Measurements from ENCODE around the gene XXYLT1. TPM values are rescaled to one million over a fixed set of nuclear protein-coding genes. Genes with fewer than 3 reads are reported as not detected.

Gene XXYLT1
- total RNA-seq, 2 donors from 2014 or later = 1.3 to 4.2 TPM

DNA sequence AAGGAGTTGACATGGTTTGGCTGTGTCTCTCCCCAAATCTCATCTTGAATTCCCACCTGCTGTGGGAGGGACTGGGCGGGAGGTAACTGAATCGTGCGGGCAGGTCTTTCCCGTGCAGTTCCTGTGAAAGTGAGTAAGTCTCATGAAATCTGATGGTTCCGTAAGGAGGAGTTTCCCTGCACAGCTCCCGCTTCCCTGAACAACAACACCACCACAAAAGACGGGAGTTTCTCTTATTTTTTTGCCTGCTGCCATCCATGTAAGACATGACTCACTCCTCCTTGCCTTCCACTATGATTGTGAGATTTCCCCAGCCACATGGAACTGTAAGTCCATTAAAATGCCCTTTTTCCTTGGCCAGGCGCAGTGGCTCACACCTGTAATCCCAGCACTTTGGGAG is 22.7 kb downstream of the XXYLT1 start:
- H3K36me3 ChIP-seq (replicated peaks in 1 of 2; ENCODE audit: insufficient read depth in 1 of 2, low read depth in 2 of 2) = no peaks in the 10 kb centered on the region
- no peaks in the 10 kb centered on the region for H3K9me3 ChIP-seq
- no peak for DNase-seq
- H3K27ac ChIP-seq = no peak overlapping the region
- no peaks in the 10 kb centered on the region for H3K27me3 ChIP-seq
- ATAC-seq = no peak
- TF ChIP-seq, protein P1, sequence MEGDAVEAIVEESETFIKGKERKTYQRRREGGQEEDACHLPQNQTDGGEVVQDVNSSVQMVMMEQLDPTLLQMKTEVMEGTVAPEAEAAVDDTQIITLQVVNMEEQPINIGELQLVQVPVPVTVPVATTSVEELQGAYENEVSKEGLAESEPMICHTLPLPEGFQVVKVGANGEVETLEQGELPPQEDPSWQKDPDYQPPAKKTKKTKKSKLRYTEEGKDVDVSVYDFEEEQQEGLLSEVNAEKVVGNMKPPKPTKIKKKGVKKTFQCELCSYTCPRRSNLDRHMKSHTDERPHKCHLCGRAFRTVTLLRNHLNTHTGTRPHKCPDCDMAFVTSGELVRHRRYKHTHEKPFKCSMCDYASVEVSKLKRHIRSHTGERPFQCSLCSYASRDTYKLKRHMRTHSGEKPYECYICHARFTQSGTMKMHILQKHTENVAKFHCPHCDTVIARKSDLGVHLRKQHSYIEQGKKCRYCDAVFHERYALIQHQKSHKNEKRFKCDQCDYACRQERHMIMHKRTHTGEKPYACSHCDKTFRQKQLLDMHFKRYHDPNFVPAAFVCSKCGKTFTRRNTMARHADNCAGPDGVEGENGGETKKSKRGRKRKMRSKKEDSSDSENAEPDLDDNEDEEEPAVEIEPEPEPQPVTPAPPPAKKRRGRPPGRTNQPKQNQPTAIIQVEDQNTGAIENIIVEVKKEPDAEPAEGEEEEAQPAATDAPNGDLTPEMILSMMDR (IDR thresholded peaks at IDR 0.05) = no peak
- TF ChIP-seq POLR2A (IDR thresholded peaks at IDR 0.05) = no peak
- 90 to 93% methylated on average over 8 of the region's 8 CpGs for WGBS, 2 donors
- H3K4me1 ChIP-seq = no peaks in the 10 kb centered on the region
- no peak overlapping the region for H3K4me3 ChIP-seq
- intact Hi-C loops (cut with DNase I) = no loop called here

- 80 to 92% methylated on average over 7 to 8 of the region's 8 CpGs for WGBS, 2 donors
- TF ChIP-seq, protein P1 (IDR thresholded peaks at IDR 0.05) = no peak
- no peak for TF ChIP-seq POLR2A (IDR thresholded peaks at IDR 0.05)
- no peaks in the 10 kb centered on the region for H3K36me3 ChIP-seq (replicated peaks in 1 of 2; ENCODE audit: insufficient read depth in 1 of 2, low read depth in 2 of 2)
- ATAC-seq = no peak
- no peaks in the 10 kb centered on the region for H3K4me1 ChIP-seq
- H3K27me3 ChIP-seq = no peaks in the 10 kb centered on the region
- H3K4me3 ChIP-seq = no peak overlapping the region
- no peaks in the 10 kb centered on the region for H3K9me3 ChIP-seq
- intact Hi-C loops (cut with DNase I) = no loop called here
- no peak for DNase-seq
- no peak overlapping the region for H3K27ac ChIP-seq
Measured at GRCh38 chr3:195247863-195248189, 23.1 kb downstream of the XXYLT1 start.

DNA sequence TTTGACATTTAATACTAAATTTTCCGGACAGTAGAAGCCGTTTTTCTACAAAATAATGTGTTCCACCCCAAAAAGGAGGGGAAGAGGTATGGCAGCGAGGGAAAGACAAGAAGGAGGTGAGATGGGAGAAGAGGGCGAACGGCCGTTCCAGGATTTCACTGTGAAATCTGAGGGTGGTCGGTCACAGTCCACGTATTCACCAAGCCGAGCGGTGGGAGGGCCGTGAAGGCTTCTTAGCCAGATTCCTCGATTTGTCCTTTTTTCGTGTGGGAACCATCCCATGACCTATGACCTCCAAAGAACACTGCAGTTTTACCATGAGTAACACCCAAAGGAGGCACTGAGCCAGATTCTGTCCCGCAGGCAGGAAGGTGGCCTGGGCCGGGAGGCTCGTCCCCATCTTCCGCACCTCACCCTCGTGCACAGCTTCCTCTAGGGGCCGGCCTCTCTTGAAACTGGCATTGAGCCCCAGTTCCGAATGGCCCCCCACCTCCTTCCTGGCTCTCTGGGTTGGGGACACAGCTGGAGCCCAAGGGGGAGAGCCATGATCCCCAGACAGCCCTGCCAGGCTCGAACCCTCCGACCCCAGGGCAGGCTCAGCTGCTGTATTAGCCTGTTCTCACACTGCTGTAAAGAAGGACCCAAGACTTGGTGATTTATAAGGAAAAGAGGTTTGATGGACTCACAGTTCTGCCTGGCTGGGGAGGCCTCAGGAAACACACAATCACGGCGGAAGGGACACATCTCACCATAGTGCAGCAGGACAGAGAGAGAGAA is 23.7 kb downstream of the XXYLT1 start:
- intact Hi-C loops (cut with DNase I) = no loop called here
- TF ChIP-seq POLR2A (IDR thresholded peaks at IDR 0.05) = no peak
- TF ChIP-seq, protein P1 (IDR thresholded peaks at IDR 0.05) = no peak
- Histone ChIP-seq H3K36me3 (replicated peaks in 1 of 2; ENCODE audit: insufficient read depth in 1 of 2, low read depth in 2 of 2) (no peaks in the 10 kb centered on the region), H3K27ac (no peak overlapping the region), H3K9me3 (no peaks in the 10 kb centered on the region), H3K4me3 (no peak overlapping the region), H3K4me1 (no peaks in the 10 kb centered on the region), H3K27me3 (no peaks in the 10 kb centered on the region)
- 93 to 94% methylated on average over 22 to 24 of the region's 24 CpGs for WGBS, 2 donors
- ATAC-seq (no peak), DNase-seq (peak in 1 of 4 donors; percentile 5)

DNA sequence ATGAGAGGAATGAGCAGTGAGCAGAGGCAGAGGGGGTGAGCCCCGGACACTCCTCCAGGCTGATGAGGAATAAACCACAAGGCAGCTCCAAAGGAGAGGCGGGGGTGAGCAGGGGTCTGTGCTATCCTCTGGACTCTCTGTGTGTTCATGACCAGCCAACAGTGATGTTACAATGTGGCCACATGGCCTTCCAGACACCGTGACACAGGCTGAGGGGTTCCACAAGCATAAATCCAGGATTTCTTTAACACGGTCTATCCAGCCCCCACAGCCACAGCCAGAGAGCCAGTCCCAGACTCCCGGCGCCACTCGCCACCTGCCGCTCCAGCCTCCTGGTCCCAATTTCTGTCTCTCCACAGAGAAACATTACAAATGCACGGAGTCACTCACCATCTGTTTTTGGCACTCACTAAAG is 24.4 kb downstream of the XXYLT1 start:
- no peak for TF ChIP-seq POLR2A (IDR thresholded peaks at IDR 0.05)
- TF ChIP-seq, protein P1 (IDR thresholded peaks at IDR 0.05) = no peak
- H3K36me3 ChIP-seq (replicated peaks in 1 of 2; ENCODE audit: insufficient read depth in 1 of 2, low read depth in 2 of 2) = no peaks in the 10 kb centered on the region
- no peaks in the 10 kb centered on the region for H3K9me3 ChIP-seq
- no peak overlapping the region for H3K27ac ChIP-seq
- ATAC-seq = no peak
- peak in 1 of 4 donors; percentile 2 for DNase-seq
- no peak overlapping the region for H3K4me3 ChIP-seq
- intact Hi-C loops (cut with DNase I) = no loop called here
- H3K4me1 ChIP-seq = no peaks in the 10 kb centered on the region
- no peaks in the 10 kb centered on the region for H3K27me3 ChIP-seq
- 92 to 95% methylated on average over 9 of the region's 9 CpGs for WGBS, 2 donors

- DNase-seq (no peak), ATAC-seq (no peak)
- no peaks in the 10 kb centered on the region for H3K27me3 ChIP-seq
- H3K27ac ChIP-seq = no peak overlapping the region
- WGBS, 2 donors = 88 to 97% methylated on average over 16 of the region's 16 CpGs
- peaks cover 1% of the 10 kb centered on the region for H3K4me1 ChIP-seq
- H3K9me3 ChIP-seq = no peaks in the 10 kb centered on the region
- no peak for TF ChIP-seq POLR2A (IDR thresholded peaks at IDR 0.05)
- TF ChIP-seq, protein P1 (IDR thresholded peaks at IDR 0.05) = no peak
- H3K4me3 ChIP-seq = no peak overlapping the region
- no peaks in the 10 kb centered on the region for H3K36me3 ChIP-seq (replicated peaks in 1 of 2; ENCODE audit: insufficient read depth in 1 of 2, low read depth in 2 of 2)
- intact Hi-C loops (cut with DNase I) = no loop called here
Measured at GRCh38 chr3:195245531-195245951, 25.4 kb downstream of the XXYLT1 start.
